Measurements from ENCODE around the gene AFF2. TPM values are rescaled to one million over a fixed set of nuclear protein-coding genes. Genes with fewer than 3 reads are reported as not detected.

The AFF2 gene
- total and polyA plus RNA-seq, 10 donors = 0.04 to 26.6 (median 8.7) TPM

- 44 to 84% (median 74%) methylated on average over 1 to 2 of the region's 2 CpGs for WGBS, 5 donors
- Histone ChIP-seq H3K27ac (no peak overlapping the region), H3K9me3 (no peaks in the 10 kb centered on the region), H3K4me3 (no peak overlapping the region), H3K4me1 (no peaks in the 10 kb centered on the region), H3K36me3 (no peaks in the 10 kb centered on the region), H3K27me3 (replicated peaks in 1 of 7) (no peaks in the 10 kb centered on the region)
- intact Hi-C loops (cut with DNase I; ENCODE audit: low total_unique reads) = no loop called here
- no peak for TF ChIP-seq CTCF (IDR thresholded peaks at IDR 0.05 in 8 of 11, conservative IDR thresholded peaks at IDR 0.05 in 3 of 11)
- TF ChIP-seq POLR2AphosphoS5 (IDR thresholded peaks at IDR 0.05) = no peak
- TF ChIP-seq POLR2A (IDR thresholded peaks at IDR 0.05) = no peak
- DNase-seq = no peak
Observed at GRCh38 chrX:148624951-148625474, 124.6 kb downstream of the AFF2 start.

GRCh38 chrX:148628621-148629020 lies 128.2 kb downstream of the AFF2 start:
- TF ChIP-seq POLR2A (IDR thresholded peaks at IDR 0.05) = no peak
- TF ChIP-seq POLR2AphosphoS5 (IDR thresholded peaks at IDR 0.05) = no peak
- TF ChIP-seq CTCF (IDR thresholded peaks at IDR 0.05 in 8 of 11, conservative IDR thresholded peaks at IDR 0.05 in 3 of 11) = no peak
- intact Hi-C loops (cut with DNase I; ENCODE audit: low total_unique reads) = no loop called here
- Histone ChIP-seq H3K27me3 (replicated peaks in 1 of 7) (no peaks in the 10 kb centered on the region), H3K4me3 (no peak overlapping the region), H3K9me3 (no peaks in the 10 kb centered on the region), H3K4me1 (no peaks in the 10 kb centered on the region), H3K27ac (no peak overlapping the region), H3K36me3 (no peaks in the 10 kb centered on the region)
- DNase-seq = no peak

- no peak for TF ChIP-seq POLR2AphosphoS5 (IDR thresholded peaks at IDR 0.05)
- TF ChIP-seq CTCF (IDR thresholded peaks at IDR 0.05 in 8 of 11, conservative IDR thresholded peaks at IDR 0.05 in 3 of 11) = no peak
- no peak for TF ChIP-seq POLR2A (IDR thresholded peaks at IDR 0.05)
- H3K27ac ChIP-seq = no peak overlapping the region
- H3K4me3 ChIP-seq = no peak overlapping the region
- H3K4me1 ChIP-seq = no peaks in the 10 kb centered on the region
- no peak for DNase-seq
- intact Hi-C loops (cut with DNase I; ENCODE audit: low total_unique reads) = no loop called here
- no peaks in the 10 kb centered on the region for H3K36me3 ChIP-seq
- WGBS, 5 donors = 68 to 91% (median 84%) methylated on average over 2 of the region's 2 CpGs
- H3K27me3 ChIP-seq (replicated peaks in 1 of 7) = no peaks in the 10 kb centered on the region
- no peaks in the 10 kb centered on the region for H3K9me3 ChIP-seq
Observed at GRCh38 chrX:148629434-148629833, 129.0 kb downstream of the AFF2 start.

GRCh38 chrX:148632444-148632843 lies 132.0 kb downstream of the AFF2 start:
- H3K27me3 ChIP-seq (replicated peaks in 1 of 7) = no peaks in the 10 kb centered on the region
- intact Hi-C loops (cut with DNase I; ENCODE audit: low total_unique reads) = no loop called here
- no peak overlapping the region for H3K27ac ChIP-seq
- 85 to 94% (median 88%) methylated on average over 2 of the region's 2 CpGs for WGBS, 5 donors
- no peak for TF ChIP-seq POLR2A (IDR thresholded peaks at IDR 0.05)
- TF ChIP-seq POLR2AphosphoS5 (IDR thresholded peaks at IDR 0.05) = no peak
- no peak for TF ChIP-seq CTCF (IDR thresholded peaks at IDR 0.05 in 8 of 11, conservative IDR thresholded peaks at IDR 0.05 in 3 of 11)
- no peak for DNase-seq
- H3K4me1 ChIP-seq = no peaks in the 10 kb centered on the region
- H3K4me3 ChIP-seq = no peak overlapping the region
- no peaks in the 10 kb centered on the region for H3K9me3 ChIP-seq
- H3K36me3 ChIP-seq = no peaks in the 10 kb centered on the region
